Tibial artery (tissue), 4 donors: ENCODE results near the gene MIGA1.

Experiments used
- DNase-seq, 2 donors: peaks; one replicate each; pipeline ENCODE4 v3.0.0-alpha.2; 2019
- H3K27ac ChIP-seq, 2 donors: fragments of 200-600 bp; sonication (generic) in 1 of 2; 1 replicate in 1 of 2; 2 replicates in 1 of 2; pipeline ENCODE4 v1.5.1; 2018 to 2019; ENCODE audit warnings: mild to moderate bottlenecking in 1 of 2
- H3K27me3 ChIP-seq, 2 donors: fragments of 200-600 bp; sonication (generic) in 1 of 2; one replicate each; pipeline versions ENCODE4 v1.5.1 to v1.6.0; 2016 to 2019
- H3K36me3 ChIP-seq, 3 donors: fragments of 200-600 bp; sonication (generic) in 2 of 3; one replicate each; pipeline ENCODE4 v1.5.1; 2016 to 2019; ENCODE audit warnings: mild to moderate bottlenecking in 2 of 3
- H3K4me1 ChIP-seq, 4 donors: fragments of 200-600 bp; sonication (generic) in 2 of 4; 1 replicate in 3 of 4; 2 replicates in 1 of 4; pipeline ENCODE4 v1.5.1; 2016 to 2019
- H3K4me3 ChIP-seq, 2 donors: fragments of 200-600 bp; sonication (generic) in 1 of 2; 1 replicate in 1 of 2; 2 replicates in 1 of 2; pipeline ENCODE4 v1.5.1; 2018 to 2019; ENCODE audit warnings: mild to moderate bottlenecking in 2 of 2
- H3K9me3 ChIP-seq, 3 donors: fragments of 200-600 bp; sonication (generic) in 1 of 3; one replicate each; pipeline ENCODE4 v1.5.1; 2016 to 2019
- CTCF ChIP-seq, 2 experiments: fragments of 200-600 bp in 1 of 2; fragments of 450-650 bp in 1 of 2; IDR thresholded peaks; one replicate each; pipeline ENCODE4 v1.5.1; 2017 to 2019; ENCODE audit warnings: antibody characterized with exemption in 2 of 2, mild to moderate bottlenecking in 1 of 2, moderate library complexity in 1 of 2
- intact Hi-C: fragments of 100-400 bp; cut with DNase I; formaldehyde crosslinking; loops from one replicate; pipeline ENCODE4 v1.15.0; 2023; ENCODE audit warnings: low total_unique reads

The MIGA1 gene

GRCh38 chr1:77874804-77875445, 95.5 kb downstream of the MIGA1 start:
- TF ChIP-seq CTCF (IDR thresholded peaks at IDR 0.05), result no peak
- H3K27ac ChIP-seq, result no peak overlapping the region
- DNase-seq, result no peak
- no peaks in the 10 kb centered on the region for H3K9me3 ChIP-seq
- no peaks in the 10 kb centered on the region for H3K27me3 ChIP-seq
- intact Hi-C loops, result no loop called here
- no peak overlapping the region for H3K4me3 ChIP-seq
- H3K4me1 ChIP-seq, result peaks cover 0 to 6% (median 0%) of the 10 kb centered on the region in 4 donors
- H3K36me3 ChIP-seq, result peaks cover 0 to 6% (median 0%) of the 10 kb centered on the region in 3 donors

- H3K27ac ChIP-seq, result no peak overlapping the region
- no peak for TF ChIP-seq CTCF (IDR thresholded peaks at IDR 0.05)
- H3K4me1 ChIP-seq, result peaks cover 0 to 6% (median 0%) of the 10 kb centered on the region in 4 donors
- H3K27me3 ChIP-seq, result no peaks in the 10 kb centered on the region
- peaks cover 0 to 6% (median 0%) of the 10 kb centered on the region in 3 donors for H3K36me3 ChIP-seq
- no peak overlapping the region for H3K4me3 ChIP-seq
- intact Hi-C loops, result no loop called here
- no peak for DNase-seq
- no peaks in the 10 kb centered on the region for H3K9me3 ChIP-seq
Measured at GRCh38 chr1:77876884-77877283, 97.4 kb downstream of the MIGA1 start.

DNA sequence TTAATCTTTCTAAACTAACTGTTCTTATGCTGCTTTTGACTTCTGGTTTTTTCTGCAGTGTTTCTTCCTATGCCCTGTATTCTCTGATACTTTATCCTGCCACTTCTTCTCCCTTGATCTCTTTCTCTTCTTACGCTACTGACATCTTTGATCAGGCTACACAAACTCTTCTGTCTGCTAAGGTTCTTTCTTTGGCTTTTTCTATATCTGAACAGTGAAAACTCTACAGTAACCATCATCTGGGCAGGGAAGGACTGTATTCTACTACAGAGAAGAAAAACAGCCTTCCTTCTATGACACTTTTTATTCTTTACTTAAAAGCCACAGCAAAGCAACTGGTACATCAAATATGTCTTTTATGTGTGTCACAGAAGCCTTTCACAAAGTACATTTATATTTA, 101.6 kb downstream of the MIGA1 start:
- Histone ChIP-seq H3K4me3 (no peak overlapping the region), H3K36me3 (no peaks in the 10 kb centered on the region), H3K4me1 (peaks cover 0 to 16% (median 0%) of the 10 kb centered on the region in 4 donors), H3K27ac (no peak overlapping the region), H3K27me3 (no peaks in the 10 kb centered on the region), H3K9me3 (no peaks in the 10 kb centered on the region)
- no peak for TF ChIP-seq CTCF (IDR thresholded peaks at IDR 0.05)
- intact Hi-C loops, result loop anchor here (10.0 kb wide), 1 partner anchor 46 kb away; no protein-coding TSS in a partner anchor
- no peak for DNase-seq

DNA sequence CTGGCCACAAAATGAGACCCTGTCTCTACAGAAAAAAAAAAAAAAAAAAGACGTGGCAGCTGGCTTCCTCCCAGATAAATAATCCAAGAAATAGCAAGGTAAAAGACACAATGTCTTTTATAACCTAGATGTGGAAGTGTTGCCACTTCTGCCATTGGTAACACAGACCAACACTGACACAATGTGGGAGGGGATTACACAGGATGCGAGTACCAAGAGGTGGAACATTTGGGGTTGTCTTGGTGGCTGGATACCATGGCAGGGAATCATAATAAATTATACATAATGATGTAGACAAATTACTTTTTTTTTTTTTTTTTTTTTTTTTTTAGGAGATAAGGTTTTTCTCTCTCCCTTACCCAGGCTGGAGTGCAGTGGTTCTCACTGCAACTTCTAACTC, 103.0 kb downstream of the MIGA1 start:
- intact Hi-C loops, result loop anchor here (10.0 kb wide), 1 partner anchor 48 kb away; no protein-coding TSS in a partner anchor
- Histone ChIP-seq H3K4me1 (peaks cover 0 to 24% (median 5%) of the 10 kb centered on the region in 4 donors), H3K9me3 (no peaks in the 10 kb centered on the region), H3K4me3 (no peak overlapping the region), H3K36me3 (no peaks in the 10 kb centered on the region), H3K27me3 (no peaks in the 10 kb centered on the region), H3K27ac (no peak overlapping the region)
- TF ChIP-seq CTCF (IDR thresholded peaks at IDR 0.05), result no peak
- DNase-seq, result no peak

DNA sequence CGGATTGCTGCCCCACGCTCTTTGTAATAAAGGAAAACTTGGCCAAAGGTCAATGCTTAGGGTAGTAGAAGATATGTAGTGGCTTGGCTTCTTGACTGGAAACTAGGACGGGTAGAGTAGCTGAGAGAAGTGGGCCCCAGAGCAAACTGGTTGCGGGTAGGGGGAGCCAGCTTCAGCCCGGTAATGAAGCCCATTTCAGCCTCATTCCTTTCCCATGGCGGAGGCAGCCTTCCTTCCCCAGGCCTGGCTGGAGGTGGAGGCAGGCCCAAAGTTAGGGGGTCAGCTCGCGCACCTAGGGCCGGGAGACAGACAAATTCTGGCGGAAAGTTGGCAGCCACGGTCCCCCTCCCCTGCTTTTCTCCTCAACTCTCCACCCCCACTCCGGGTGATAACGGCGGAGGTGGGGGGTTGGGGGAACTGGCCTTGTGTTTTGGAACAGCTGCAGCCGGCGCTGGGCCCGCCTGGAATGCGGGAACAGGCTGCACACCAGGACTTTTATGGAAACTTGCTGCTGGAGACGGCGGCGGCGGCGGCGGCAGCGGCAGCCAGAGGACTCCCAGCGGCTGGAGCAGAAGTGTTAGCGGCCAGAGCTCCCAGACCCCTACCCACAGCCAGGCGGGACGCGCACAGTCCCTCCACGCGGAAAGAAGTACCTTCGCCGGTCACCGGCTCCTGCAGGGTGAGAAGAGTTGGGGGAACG, 108.8 kb downstream of the MIGA1 start, which contains the start of gene NEXN:
NEXN (plus strand) TSS at position 544 of the 700 bp plus-strand sequence. CDS start 27,483 bp downstream, outside the sequence.
- TF ChIP-seq CTCF (IDR thresholded peaks at IDR 0.05), result no peak
- peaks cover 0 to 62% (median 9%) of the 10 kb centered on the region in 4 donors for H3K4me1 ChIP-seq
- peaks cover 4 to 8% (median 7%) of the 10 kb centered on the region in 3 donors for H3K36me3 ChIP-seq
- intact Hi-C loops, result loop anchor here (10.0 kb wide), 1 partner anchor 53 kb away; no protein-coding TSS in a partner anchor
- H3K4me3 ChIP-seq, result peak within 1 kb of the TSS; percentile 96 to 97
- DNase-seq, result peak; percentile 78 to 91
- H3K9me3 ChIP-seq, result no peaks in the 10 kb centered on the region
- H3K27me3 ChIP-seq, result no peaks in the 10 kb centered on the region
- peak within 1 kb of the TSS; percentile 97 to 98 for H3K27ac ChIP-seq
